ENCODE data around the gene HSP90AB1.

Gene HSP90AB1

GRCh38 chr6:44289726-44290260, 42.9 kb downstream of the HSP90AB1 start:
- DNase-seq (ENCODE audit: low read depth): no peak

GRCh38 chr6:44291841-44292240, 44.9 kb downstream of the HSP90AB1 start:
- DNase-seq (ENCODE audit: low read depth): no peak

GRCh38 chr6:44292661-44293365, 45.9 kb downstream of the HSP90AB1 start:
- no peak for DNase-seq (ENCODE audit: low read depth)

- DNase-seq (ENCODE audit: low read depth): no peak
Observed at GRCh38 chr6:44294832-44295791, 48.2 kb downstream of the HSP90AB1 start.

- no peak for DNase-seq (ENCODE audit: low read depth)
Observed at GRCh38 chr6:44297063-44298038, 50.5 kb downstream of the HSP90AB1 start.

GRCh38 chr6:44298055-44298803, 51.3 kb downstream of the HSP90AB1 start:
- DNase-seq (ENCODE audit: low read depth): no peak

- no peak for DNase-seq (ENCODE audit: low read depth)
Observed at GRCh38 chr6:44298864-44299263, 52.0 kb downstream of the HSP90AB1 start.

GRCh38 chr6:44300292-44300823, 53.5 kb downstream of the HSP90AB1 start:
- no peak for DNase-seq (ENCODE audit: low read depth)

- no peak for DNase-seq (ENCODE audit: low read depth)
Observed at GRCh38 chr6:44301106-44301505, 54.2 kb downstream of the HSP90AB1 start.

- no peak for DNase-seq (ENCODE audit: low read depth)
Observed at GRCh38 chr6:44301782-44302564, 55.1 kb downstream of the HSP90AB1 start.

GRCh38 chr6:44302856-44303255, 56.0 kb downstream of the HSP90AB1 start:
- DNase-seq (ENCODE audit: low read depth): no peak

Data from non-pigmented ciliary epithelial cell (primary cell).